ENCODE measurements around the gene GPC6.

The GPC6 gene

DNA sequence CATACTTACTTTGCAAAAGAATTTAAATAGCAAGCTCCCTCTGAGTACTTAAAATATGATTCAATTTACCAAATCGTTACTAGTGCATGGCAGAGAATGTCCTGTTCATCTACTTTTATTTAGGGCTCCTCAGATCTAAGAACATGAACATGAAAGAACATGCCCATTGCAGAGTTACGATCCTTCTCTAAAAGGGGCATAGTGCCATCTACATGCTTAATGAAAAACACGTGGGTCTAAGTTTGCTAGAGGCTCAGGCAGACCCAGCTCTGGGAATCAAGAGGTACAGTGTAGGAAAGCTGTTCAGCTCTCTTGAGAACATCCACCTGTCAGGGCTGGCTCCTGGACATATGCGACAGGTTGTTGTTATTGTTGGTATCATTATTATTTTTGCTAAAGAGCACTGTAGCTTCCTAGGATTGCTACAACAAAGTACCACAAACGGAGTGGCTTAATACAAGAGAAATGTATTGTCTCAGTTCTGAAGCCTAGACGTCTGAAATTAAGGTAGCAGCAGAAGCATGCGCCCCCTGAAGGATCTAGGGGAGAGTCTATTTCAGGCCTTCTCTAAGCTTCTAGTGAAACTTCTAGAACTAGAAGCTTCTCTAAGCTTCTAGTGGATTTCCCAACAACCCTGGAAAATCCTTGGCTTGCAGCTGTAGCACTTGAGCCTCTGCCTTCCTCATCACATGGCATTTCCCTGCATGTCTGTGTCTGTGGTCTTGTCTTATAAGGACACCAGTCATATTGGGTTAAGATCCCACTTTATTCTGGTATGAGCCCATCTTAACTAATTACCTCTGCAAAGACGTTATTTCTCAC lies 1119.0 kb downstream of the GPC6 start:
- no peak for DNase-seq (ENCODE audit: low read depth in 2 of 2)

- DNase-seq (ENCODE audit: low read depth in 2 of 2), result no peak
Measured at GRCh38 chr13:94346261-94347019, 1119.8 kb downstream of the GPC6 start.

GRCh38 chr13:94351292-94351990 lies 1124.8 kb downstream of the GPC6 start:
- DNase-seq (ENCODE audit: low read depth in 2 of 2), result no peak

- no peak for DNase-seq (ENCODE audit: low read depth in 2 of 2)
Measured at GRCh38 chr13:94352057-94352456, 1125.5 kb downstream of the GPC6 start.

DNA sequence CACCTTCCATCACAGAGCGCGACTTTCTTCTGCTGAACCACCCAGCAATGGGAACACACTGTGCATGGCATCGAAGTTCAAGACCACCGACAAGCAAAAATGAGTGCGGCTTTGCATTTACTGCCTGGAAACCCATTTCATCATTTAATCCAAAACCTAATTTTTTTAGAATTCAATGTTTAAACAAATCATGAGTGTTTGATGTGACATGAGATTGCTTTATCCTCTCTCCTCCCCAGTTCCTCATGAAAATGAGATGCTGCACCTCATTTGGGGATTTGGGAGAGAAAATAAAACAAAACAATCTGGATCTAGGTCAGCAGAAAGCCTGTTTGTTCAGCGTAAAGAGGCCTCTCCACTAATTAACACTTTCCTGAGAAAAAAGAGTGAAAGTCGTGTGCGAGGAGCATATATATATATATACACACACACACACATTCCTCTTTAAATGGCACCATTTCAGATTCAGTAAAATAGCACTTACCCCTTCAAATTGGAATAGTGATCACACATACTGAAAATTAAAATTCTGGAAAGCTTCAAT lies 1126.6 kb downstream of the GPC6 start:
- DNase-seq (ENCODE audit: low read depth in 2 of 2), result no peak

DNA sequence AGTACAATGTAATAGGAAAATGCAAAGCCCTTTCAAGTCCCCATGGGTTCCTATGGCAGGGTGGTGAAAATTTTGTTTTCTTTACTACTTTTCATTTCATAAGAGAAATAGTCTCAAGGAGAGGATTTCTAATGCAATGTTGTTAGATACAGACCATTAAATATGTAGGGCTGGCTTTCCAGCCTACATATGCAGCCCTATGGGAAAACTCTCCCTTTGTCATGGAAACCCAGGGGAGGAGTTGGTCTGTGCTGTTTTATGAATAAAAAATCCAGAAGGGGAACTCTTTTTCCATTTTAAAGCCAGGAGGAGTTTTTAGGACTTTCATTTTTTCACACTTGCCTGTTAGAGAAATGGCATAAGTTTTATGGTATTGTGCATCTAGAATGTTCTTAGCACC lies 1133.3 kb downstream of the GPC6 start:
- no peak for DNase-seq (ENCODE audit: low read depth in 2 of 2)

DNA sequence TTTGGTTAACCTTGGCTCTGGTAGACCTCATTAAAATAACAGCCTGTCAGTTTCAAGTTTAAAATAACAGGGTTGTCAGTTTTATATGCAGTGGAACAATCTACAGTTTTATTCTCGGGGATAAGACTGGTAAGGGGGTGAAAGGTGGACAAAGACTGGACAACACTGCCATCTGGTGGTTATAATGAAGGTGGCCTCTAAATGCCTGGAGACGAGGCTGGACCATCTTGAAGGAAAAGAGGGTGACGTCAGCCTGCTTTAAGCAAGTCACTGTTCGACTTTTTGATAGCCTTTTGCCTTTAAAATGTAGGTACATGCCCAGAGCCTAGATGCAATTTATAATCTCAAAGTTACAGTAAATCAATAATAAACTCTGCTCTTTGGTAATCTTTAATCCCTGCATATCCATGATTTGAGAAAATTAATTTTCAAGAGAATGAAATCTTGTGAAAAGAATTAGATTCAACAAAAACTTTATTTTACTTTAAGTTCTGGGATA lies 1135.9 kb downstream of the GPC6 start:
- peak; percentile 32 to 50 for DNase-seq (ENCODE audit: low read depth in 2 of 2)

- no peak for DNase-seq (ENCODE audit: low read depth in 2 of 2)
Measured at GRCh38 chr13:94366677-94367076, 1140.1 kb downstream of the GPC6 start.

DNA sequence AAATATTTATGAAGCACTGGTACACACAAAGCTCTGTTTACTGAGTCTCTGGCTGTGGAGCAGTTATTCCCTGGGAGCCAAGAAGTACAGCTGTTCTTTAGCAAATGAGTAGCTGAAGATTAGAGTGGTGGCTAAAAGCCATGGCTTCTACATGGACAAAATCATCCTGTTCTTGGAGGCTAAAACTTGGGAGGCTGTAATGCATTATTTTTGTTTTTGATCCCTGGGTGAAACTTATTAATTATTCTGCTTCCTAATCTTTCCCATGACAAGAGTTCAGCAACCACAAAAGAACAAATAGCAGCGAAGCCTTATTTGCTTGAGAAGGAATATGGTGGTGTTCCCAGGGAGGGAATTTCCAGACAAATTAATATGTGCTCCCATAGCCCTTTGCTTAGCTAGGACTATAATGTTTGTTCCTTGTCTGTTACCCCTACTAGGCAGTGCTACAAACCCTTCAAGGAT lies 1143.4 kb downstream of the GPC6 start:
- DNase-seq (ENCODE audit: low read depth in 2 of 2), result no peak

DNA sequence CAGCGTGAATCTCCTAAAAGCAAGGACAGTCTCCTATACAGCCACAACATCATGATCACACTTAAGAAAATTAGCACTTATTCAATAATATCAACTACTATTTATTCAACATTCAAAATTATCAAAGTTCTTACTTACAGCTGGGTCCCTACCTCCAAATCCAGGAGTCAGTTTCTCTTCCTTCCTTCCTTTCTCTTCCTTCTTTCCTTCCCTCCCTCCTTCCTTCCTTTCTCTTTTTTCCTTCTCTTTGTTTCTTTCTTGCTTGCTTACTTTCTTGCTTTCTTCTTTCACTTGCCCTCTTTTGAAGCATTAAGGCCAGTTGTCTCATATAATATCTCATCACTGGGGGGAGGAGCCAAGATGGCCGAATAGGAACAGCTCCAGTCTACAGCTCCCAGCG lies 1145.2 kb downstream of the GPC6 start:
- DNase-seq (ENCODE audit: low read depth in 2 of 2), result no peak

DNA sequence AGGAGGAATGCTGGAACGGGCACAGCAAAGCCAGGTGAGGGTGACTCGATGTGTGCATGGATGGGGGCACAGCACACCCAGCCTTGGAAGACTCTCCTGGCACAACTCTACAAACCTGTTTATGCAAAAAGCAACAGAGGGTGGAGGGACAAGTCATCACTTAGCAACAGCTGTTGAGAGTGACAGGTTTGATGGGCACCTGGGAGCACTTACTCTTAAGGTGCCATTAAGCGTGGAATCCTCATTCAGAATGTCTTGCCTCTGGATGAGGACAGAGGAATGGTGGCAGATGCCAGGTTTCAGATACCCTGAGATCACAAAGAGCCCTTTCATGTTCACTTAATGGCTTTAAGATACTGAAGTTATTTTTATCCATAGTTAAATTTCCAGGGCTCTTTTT lies 1155.9 kb downstream of the GPC6 start:
- DNase-seq (ENCODE audit: low read depth in 2 of 2), result no peak

DNA sequence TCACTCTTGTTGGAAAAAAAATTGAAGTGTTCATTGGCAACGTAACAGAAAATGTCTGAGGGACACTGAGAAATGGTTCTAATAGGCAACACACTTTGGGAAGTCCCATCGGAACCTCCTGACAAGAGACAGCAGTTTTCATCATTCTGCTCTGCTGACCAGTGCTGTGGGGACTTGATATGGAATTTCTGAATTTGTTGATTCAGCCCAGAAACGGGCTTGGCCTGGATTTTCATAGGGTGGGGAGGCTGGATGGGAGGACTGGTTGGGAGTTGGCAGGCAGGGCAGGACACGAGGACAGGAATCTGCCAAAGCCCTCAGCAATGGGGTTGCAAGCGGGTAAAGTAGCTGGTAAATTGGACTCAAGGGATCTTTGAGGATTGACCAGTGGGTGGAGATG lies 1156.4 kb downstream of the GPC6 start:
- DNase-seq (ENCODE audit: low read depth in 2 of 2), result no peak

- no peak for DNase-seq (ENCODE audit: low read depth in 2 of 2)
Measured at GRCh38 chr13:94384231-94384905, 1157.8 kb downstream of the GPC6 start.

- DNase-seq (ENCODE audit: low read depth in 2 of 2), result no peak
Measured at GRCh38 chr13:94387047-94387446, 1160.4 kb downstream of the GPC6 start.

- no peak for DNase-seq (ENCODE audit: low read depth in 2 of 2)
Measured at GRCh38 chr13:94389604-94390351, 1163.2 kb downstream of the GPC6 start.

DNA sequence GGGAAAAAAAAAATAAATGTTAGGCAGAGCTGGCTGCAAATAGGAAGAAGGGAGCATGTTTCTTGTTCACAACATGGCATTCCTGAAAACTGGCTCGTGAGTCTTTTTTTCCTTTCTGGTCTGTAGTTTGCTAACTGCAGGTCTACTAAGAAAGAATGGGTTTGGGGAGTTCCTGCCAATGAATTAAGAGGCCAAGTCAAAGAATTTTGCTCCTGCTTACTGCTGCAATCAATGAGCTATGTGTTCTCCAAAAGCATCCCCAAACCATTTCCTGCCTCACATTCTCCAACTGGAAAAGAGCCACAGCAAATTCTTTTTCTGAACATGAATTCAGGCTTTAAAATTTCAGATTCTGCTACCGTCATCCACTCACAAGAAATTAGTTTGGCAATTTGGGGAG lies 1164.3 kb downstream of the GPC6 start:
- no peak for DNase-seq (ENCODE audit: low read depth in 2 of 2)

- no peak for DNase-seq (ENCODE audit: low read depth in 2 of 2)
Measured at GRCh38 chr13:94394723-94395122, 1168.1 kb downstream of the GPC6 start.

- no peak for DNase-seq (ENCODE audit: low read depth in 2 of 2)
Measured at GRCh38 chr13:94395860-94396259, 1169.3 kb downstream of the GPC6 start.

- DNase-seq (ENCODE audit: low read depth in 2 of 2), result no peak
Measured at GRCh38 chr13:94399812-94400211, 1173.2 kb downstream of the GPC6 start.

DNA sequence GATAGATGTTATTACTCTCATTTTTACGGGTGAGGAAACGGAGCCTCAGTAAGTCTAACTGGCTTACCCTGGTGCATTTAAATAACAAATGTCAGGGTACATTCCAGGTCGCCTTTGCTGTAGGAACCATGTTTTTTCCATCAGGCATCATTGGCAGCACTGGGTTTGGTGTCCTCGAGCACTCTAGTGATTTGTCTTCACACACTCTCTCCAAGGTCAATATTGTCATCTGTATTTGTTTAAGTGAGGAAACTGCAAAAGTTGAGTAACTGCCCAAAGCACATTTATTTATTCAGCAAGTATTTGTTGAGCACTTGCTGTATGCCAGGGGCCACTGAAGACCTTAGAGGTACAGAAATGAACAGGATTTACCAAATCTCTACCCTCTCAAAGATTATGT lies 1174.3 kb downstream of the GPC6 start:
- no peak for DNase-seq (ENCODE audit: low read depth in 2 of 2)
